GM12872 (cell line): Measurements from ENCODE around the gene ETV2.

Experiments
- TF ChIP-seq, protein P1 (sequence below): IDR thresholded peaks from 3 replicates; pipeline ENCODE4 v1.5.1; 2011; ENCODE audit warnings: low read depth, mild to moderate bottlenecking, low read length, moderate library complexity; ENCODE audit not compliant: insufficient read depth

The ETV2 gene

DNA sequence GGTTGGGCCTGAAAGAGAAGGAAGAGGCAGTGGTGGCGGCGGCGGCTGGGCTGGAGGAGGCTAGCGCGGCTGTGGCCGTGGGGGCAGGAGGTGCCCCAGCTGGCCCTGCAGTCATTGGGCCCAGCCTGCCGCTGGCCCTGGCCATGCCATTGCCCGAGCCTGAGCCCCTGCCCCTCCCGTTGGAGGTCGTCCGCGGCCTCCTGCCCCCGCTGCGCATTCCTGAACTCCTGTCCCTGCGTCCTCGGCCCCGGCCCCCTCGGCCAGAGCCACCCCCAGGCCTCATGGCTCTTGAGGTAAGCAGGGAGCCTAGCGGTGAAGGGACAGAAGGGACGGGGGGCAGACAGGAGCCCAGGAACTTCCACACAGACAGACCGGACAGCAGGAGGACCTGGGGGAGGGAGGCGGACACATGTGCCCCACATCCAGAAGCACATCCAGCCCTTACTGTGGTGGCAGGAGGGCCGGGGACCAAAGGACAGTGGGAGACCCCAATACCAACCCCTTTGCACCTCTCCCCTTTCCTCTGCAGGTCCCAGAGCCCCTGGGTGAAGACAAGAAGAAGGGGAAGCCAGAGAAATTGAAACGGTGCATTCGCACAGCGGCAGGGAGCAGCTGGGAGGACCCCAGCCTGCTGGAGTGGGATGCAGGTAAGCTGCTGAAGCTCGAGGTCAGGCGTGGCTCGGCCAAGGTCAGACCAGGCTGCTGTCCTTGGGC lies 7.7 kb upstream of the ETV2 start:
- TF ChIP-seq, protein P1, sequence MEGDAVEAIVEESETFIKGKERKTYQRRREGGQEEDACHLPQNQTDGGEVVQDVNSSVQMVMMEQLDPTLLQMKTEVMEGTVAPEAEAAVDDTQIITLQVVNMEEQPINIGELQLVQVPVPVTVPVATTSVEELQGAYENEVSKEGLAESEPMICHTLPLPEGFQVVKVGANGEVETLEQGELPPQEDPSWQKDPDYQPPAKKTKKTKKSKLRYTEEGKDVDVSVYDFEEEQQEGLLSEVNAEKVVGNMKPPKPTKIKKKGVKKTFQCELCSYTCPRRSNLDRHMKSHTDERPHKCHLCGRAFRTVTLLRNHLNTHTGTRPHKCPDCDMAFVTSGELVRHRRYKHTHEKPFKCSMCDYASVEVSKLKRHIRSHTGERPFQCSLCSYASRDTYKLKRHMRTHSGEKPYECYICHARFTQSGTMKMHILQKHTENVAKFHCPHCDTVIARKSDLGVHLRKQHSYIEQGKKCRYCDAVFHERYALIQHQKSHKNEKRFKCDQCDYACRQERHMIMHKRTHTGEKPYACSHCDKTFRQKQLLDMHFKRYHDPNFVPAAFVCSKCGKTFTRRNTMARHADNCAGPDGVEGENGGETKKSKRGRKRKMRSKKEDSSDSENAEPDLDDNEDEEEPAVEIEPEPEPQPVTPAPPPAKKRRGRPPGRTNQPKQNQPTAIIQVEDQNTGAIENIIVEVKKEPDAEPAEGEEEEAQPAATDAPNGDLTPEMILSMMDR = no peak

- TF ChIP-seq, protein P1 = no peak
Observed at GRCh38 chr19:35636651-35637050, 4.9 kb upstream of the ETV2 start.

DNA sequence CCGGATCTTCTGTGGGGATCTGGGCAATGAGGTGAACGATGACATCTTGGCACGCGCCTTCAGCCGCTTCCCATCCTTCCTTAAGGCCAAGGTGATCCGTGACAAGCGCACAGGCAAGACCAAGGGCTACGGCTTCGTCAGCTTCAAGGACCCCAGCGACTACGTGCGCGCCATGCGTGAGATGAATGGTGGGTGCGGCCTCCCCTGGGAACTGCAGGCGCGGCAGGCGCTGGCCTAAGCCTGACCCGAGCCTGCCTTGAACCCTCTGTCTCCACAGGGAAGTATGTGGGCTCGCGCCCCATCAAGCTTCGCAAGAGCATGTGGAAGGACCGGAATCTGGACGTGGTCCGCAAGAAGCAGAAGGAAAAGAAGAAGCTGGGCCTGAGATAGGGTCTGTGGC lies 4.4 kb upstream of the ETV2 start:
- TF ChIP-seq, protein P1 = no peak

DNA sequence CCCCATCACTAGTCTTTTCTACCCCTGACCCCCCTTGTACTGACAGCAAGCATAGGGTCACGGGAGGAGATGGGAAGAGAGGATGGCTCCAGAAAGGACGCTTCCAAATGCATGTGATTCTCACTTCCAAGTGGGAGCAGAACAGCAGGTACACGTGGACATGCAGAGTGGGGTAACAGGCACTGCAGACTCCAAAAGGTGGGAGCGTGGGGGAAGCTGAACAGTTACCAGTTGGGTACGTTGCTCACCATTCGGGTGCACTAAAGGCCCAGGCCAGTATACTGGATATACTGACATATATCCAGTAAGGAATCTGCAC lies 2.3 kb upstream of the ETV2 start:
- TF ChIP-seq, protein P1 = no peak

DNA sequence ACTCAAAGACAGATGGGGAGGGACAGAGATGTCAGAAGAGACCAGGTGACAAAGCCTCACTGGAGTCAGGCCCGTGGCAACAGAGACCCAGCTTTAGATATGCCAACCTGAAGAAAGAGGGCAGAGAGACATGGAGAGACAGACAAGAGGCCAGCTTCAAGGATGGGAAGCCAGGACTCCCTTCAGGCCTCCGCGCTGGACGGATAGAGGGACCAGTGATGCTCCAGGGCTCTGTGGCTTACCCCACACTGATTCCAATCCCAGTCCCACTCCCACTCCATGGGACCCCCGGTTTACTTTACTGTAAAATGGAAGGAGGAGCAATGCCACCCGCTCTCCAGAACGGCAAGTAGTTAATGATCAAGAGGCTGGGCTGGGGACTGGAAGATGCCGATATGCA lies 1.7 kb upstream of the ETV2 start:
- TF ChIP-seq, protein P1 = no peak

GRCh38 chr19:35642312-35642711 lies 767 bp downstream of the ETV2 start:
- TF ChIP-seq, protein P1 = no peak

GRCh38 chr19:35642798-35643254 lies 1.3 kb downstream of the ETV2 start:
- TF ChIP-seq, protein P1 = no peak
